Chondrocyte (in vitro differentiated cells): ENCODE measurements around the gene FSCN2. TPM values are rescaled to one million over a fixed set of nuclear protein-coding genes. Genes with fewer than 3 reads are reported as not detected.

Experiments
- DNase-seq: peaks from one replicate; pipeline ENCODE4 v3.0.0; 2021; ENCODE audit warnings: mixed read lengths, low spot score
- H3K27ac Mint-ChIP-seq: one replicate; pipeline ENCODE4 v1.8.0; 2021; ENCODE audit warnings: mild to moderate bottlenecking, moderate library complexity, mixed read lengths; ENCODE audit not compliant: unreplicated experiment
- H3K27me3 Mint-ChIP-seq: 2 replicates; pipeline ENCODE4 v1.8.0; 2021; ENCODE audit warnings: low read depth, mixed read lengths
- H3K36me3 Mint-ChIP-seq: 2 replicates; pipeline ENCODE4 v1.8.0; 2021; ENCODE audit warnings: low read depth, mixed read lengths
- H3K4me1 Mint-ChIP-seq: 2 replicates; pipeline ENCODE4 v1.8.0; 2021; ENCODE audit warnings: low read depth, mild to moderate bottlenecking, mixed read lengths
- H3K4me3 Mint-ChIP-seq: one replicate; pipeline ENCODE4 v1.8.0; 2021; ENCODE audit warnings: mild to moderate bottlenecking, moderate library complexity, mixed read lengths; ENCODE audit not compliant: unreplicated experiment
- H3K9me3 Mint-ChIP-seq: 2 replicates; pipeline ENCODE4 v1.8.0; 2021; ENCODE audit warnings: low read depth, mixed read lengths
- CTCF ChIP-seq: fragments of 200-600 bp; sonication (generic); IDR thresholded peaks from 2 replicates; pipeline ENCODE4 v1.5.0; 2021; ENCODE audit warnings: antibody characterized with exemption, mild to moderate bottlenecking, moderate library complexity
- total RNA-seq: library from RNA; stranded (reverse); gene quantifications from 3 replicates; pipeline ENCODE4 v1.2.1, GENCODE V29; 2021

Gene FSCN2
- total RNA-seq, 1 donor from 2014 or later, result 6.1 TPM

DNA sequence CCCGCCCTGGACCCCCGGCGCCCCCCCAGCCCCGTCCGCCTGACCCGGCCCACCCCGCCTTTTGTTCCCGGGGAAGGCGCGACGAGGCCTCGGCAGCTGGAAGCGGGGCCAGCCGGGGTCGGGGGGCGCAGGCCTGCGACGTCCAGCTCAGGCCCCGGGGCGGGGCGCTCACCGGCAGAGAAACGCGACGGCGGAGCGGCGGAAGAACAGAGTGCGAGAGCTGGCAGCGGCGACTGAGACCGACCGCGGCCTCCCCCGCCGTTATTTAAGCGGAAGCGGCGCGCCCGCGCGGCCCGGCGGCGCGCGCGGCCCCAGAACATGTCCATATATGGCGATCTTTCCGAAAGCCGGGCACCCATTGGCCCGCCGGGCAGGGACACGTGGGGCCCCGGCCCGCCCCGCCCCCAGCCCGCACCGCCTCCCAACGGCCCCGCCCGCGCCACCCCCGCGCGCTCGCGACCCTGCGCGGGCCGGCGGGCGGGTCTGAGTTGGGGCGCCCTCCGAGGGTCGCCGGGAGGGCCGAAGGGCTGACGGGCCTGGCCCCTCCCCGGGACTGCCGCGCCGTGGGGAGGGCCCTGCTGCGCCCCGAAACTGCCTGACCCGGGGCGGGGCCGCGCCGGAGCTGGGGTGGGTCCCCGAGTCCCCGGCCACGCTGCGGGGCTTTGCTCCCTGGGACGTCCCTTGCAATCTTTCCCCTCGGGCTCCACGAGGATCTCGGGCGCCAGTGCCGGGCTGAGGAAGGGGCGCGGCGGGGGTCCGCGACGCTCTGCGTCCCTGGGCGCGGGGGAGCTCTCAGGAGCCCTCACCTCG is 15.4 kb upstream of the FSCN2 start, which contains the start of gene ACTG1:
TSS of gene ACTG1 (minus strand) at position 238 of the 810 bp plus-strand sequence. CDS start 445 bp downstream, outside the sequence.
- peak; percentile 96 for DNase-seq
- Mint-ChIP-seq H3K36me3 (peaks cover 38% of the 10 kb centered on the region), H3K27ac (peak within 1 kb of the TSS; percentile 93), H3K9me3 (no peaks in the 10 kb centered on the region), H3K4me1 (peaks cover 27% of the 10 kb centered on the region), H3K27me3 (no peaks in the 10 kb centered on the region), H3K4me3 (peak within 1 kb of the TSS; percentile 96)
- no peak for TF ChIP-seq CTCF

DNA sequence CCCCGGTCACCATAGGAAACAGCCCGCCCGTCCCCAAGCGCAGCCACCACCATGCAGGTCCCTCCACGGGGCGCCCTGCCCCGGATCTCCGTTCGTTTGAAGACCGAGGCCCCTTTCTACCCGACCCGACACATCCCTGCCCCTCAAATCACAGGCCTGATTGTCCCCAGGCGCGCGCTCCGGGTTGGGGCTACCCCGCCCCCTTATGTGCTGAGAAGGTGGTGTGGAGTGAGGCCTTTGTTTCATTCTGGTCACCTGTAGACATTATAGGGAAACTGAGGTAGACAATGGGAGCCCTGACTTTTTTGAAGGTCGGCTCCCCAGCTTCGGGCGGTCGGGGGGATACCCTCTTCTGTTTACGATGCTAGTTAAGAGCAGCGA is 14.8 kb upstream of the FSCN2 start:
- Mint-ChIP-seq H3K4me3 (peak overlapping the region; percentile 73), H3K36me3 (peaks cover 38% of the 10 kb centered on the region), H3K4me1 (peaks cover 33% of the 10 kb centered on the region), H3K9me3 (no peaks in the 10 kb centered on the region), H3K27ac (peak overlapping the region; percentile 93), H3K27me3 (no peaks in the 10 kb centered on the region)
- no peak for TF ChIP-seq CTCF
- peak; percentile 87 for DNase-seq

DNA sequence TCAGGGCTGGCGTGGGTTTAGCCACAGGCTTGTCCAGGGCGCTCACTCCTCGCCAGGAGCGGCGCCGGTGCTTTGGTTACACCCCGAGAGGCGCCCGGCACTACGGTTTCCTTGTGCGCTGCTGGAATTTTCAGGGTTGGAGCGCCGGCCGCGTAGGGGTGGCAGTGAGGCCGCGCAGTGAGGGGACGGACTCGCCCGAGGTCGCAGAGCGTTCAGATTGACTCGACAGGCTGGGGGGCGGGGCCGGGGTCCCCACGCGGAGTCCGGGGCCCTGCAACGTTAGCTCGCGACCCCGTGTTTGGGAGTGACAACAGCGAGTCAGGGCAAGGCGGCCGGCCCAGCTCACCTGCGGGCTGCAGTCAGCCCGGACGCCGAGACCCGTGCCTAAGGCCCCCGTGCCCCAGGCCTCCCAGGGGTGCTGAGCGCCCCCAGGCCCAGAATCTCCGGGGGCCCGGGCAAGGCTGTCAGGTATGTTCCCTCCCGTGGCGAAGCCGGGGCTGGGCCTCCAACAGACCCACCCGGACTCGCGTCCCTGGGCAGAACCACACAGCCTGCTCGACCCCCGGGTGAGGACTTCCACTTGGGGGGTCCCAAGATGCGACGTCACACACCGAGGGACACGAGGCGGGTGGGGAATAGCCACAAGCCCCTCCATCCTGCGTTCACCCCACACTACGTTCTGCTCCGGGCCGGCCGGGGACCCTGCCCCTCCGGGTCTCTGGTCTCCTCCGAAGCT is 14.3 kb upstream of the FSCN2 start:
- Mint-ChIP-seq H3K4me3 (peak overlapping the region; percentile 73), H3K9me3 (no peaks in the 10 kb centered on the region), H3K4me1 (peaks cover 32% of the 10 kb centered on the region), H3K27me3 (no peaks in the 10 kb centered on the region), H3K36me3 (peaks cover 34% of the 10 kb centered on the region), H3K27ac (peak overlapping the region; percentile 93)
- DNase-seq, result peak; percentile 95
- peak; percentile 9 for TF ChIP-seq CTCF

DNA sequence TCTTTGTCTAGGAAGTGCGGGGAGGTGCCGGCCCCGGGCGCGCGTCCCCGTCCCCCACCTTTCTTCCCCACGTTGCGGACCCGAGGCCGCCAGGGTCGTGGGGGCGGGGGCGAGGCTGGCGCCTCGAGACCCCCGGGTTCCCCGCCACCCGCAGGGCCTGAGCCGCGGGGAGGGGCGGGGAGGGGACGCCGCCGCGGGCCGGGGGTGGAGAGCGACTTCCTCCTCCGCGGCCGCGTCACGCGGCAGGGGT is 13.8 kb upstream of the FSCN2 start:
- H3K4me1 Mint-ChIP-seq, result peaks cover 27% of the 10 kb centered on the region
- H3K9me3 Mint-ChIP-seq, result no peaks in the 10 kb centered on the region
- no peaks in the 10 kb centered on the region for H3K27me3 Mint-ChIP-seq
- H3K36me3 Mint-ChIP-seq, result peaks cover 29% of the 10 kb centered on the region
- peak overlapping the region; percentile 85 for H3K27ac Mint-ChIP-seq
- TF ChIP-seq CTCF, result no peak
- no peak for DNase-seq
- H3K4me3 Mint-ChIP-seq, result peak overlapping the region; percentile 73

- peak overlapping the region; percentile 87 for H3K4me3 Mint-ChIP-seq
- peak overlapping the region; percentile 84 for H3K27ac Mint-ChIP-seq
- H3K9me3 Mint-ChIP-seq, result no peaks in the 10 kb centered on the region
- peak; percentile 19 for TF ChIP-seq CTCF
- H3K27me3 Mint-ChIP-seq, result no peaks in the 10 kb centered on the region
- peaks cover 24% of the 10 kb centered on the region for H3K4me1 Mint-ChIP-seq
- peak; percentile 96 for DNase-seq
- peaks cover 23% of the 10 kb centered on the region for H3K36me3 Mint-ChIP-seq
Measured at GRCh38 chr17:81514739-81515529, 13.2 kb upstream of the FSCN2 start.
